Mesendoderm (in vitro differentiated cells): ENCODE measurements around the gene CREBBP.
"Not testable (repeated sequence)": the region's sequence is repeated elsewhere in the genome, so short reads cannot be mapped to it uniquely, and the experiment has no call there.

Experiments used
- DNase-seq: peaks from one replicate; pipeline ENCODE4 v3.0.0; 2013
- H2AK5ac ChIP-seq: 2 replicates; pipeline ENCODE4 v1.6.1; 2013; ENCODE audit warnings: low read length, inconsistent platforms
- H2BK120ac ChIP-seq: 2 replicates; pipeline ENCODE4 v1.6.1; 2013; ENCODE audit warnings: low read depth, mild to moderate bottlenecking, low read length, moderate library complexity, mixed read lengths
- H2BK15ac ChIP-seq: replicated peaks from 2 replicates; pipeline ENCODE4 v1.6.1; 2013; ENCODE audit warnings: low read depth, mild to moderate bottlenecking, moderate library complexity
- H2BK5ac ChIP-seq: 2 replicates; pipeline ENCODE4 v1.6.1; 2013; ENCODE audit warnings: low read length, inconsistent platforms
- H3K18ac ChIP-seq: 2 replicates; pipeline ENCODE4 v1.6.1; 2013; ENCODE audit warnings: mild to moderate bottlenecking, low read length, mixed read lengths
- H3K23ac ChIP-seq: one replicate; pipeline ENCODE4 v1.6.1; 2013; ENCODE audit warnings: low read length
- H3K27ac ChIP-seq: 2 replicates; pipeline ENCODE4 v1.5.1; 2013; ENCODE audit warnings: low read depth, mild to moderate bottlenecking, inconsistent platforms, low read length, moderate library complexity
- H3K27me3 ChIP-seq: 2 replicates; pipeline ENCODE4 v1.6.1; 2013; ENCODE audit warnings: low read length, control low read depth, mild to moderate bottlenecking, inconsistent platforms; ENCODE audit not compliant: insufficient read depth, poor library complexity
- H3K36me3 ChIP-seq: 2 replicates; pipeline ENCODE4 v1.6.1; 2013; ENCODE audit warnings: low read length, inconsistent platforms; ENCODE audit not compliant: control insufficient read depth, insufficient read depth
- H3K4ac ChIP-seq: one replicate; pipeline ENCODE4 v1.6.1; 2013; ENCODE audit warnings: low read depth, mild to moderate bottlenecking, low read length, moderate library complexity
- H3K4me1 ChIP-seq: 2 replicates; pipeline ENCODE4 v1.6.1; 2013; ENCODE audit warnings: low read depth, low read length, inconsistent platforms; ENCODE audit not compliant: control insufficient read depth
- H3K4me2 ChIP-seq: 2 replicates; pipeline ENCODE4 v1.6.1; 2013; ENCODE audit warnings: low read length
- H3K4me3 ChIP-seq: 2 replicates; pipeline ENCODE4 v1.5.1; 2013; ENCODE audit warnings: mild to moderate bottlenecking, low read length
- H3K56ac ChIP-seq: one replicate; pipeline ENCODE4 v1.6.1; 2013; ENCODE audit warnings: low read length
- H3K79me1 ChIP-seq: 2 replicates; pipeline ENCODE4 v1.6.1; 2013; ENCODE audit warnings: low read length, inconsistent platforms
- H3K79me2 ChIP-seq: 2 replicates; pipeline ENCODE4 v1.6.1; 2013; ENCODE audit warnings: mild to moderate bottlenecking, low read length; ENCODE audit not compliant: control insufficient read depth, insufficient read depth
- H3K9ac ChIP-seq: 2 replicates; pipeline ENCODE4 v1.6.1; 2013; ENCODE audit warnings: low read length, inconsistent platforms
- H4K5ac ChIP-seq: one replicate; pipeline ENCODE4 v1.6.1; 2013; ENCODE audit warnings: low read length
- H4K8ac ChIP-seq: one replicate; pipeline ENCODE4 v1.6.1; 2013; ENCODE audit warnings: low read depth, mild to moderate bottlenecking, control low read depth, low read length, moderate library complexity
- WGBS: extraction: QIAGEN DNeasy Blood & Tissue Kit; methylation state at CpG from one replicate; pipeline ENCODE4 v1.1.7; 2013; ENCODE audit warnings: low lambda C conversion rate, missing lambda C conversion rate; ENCODE audit not compliant: insufficient coverage; ENCODE audit errors: extremely low coverage; 5-methylcytosine and 5-hydroxymethylcytosine counted together

CREBBP gene

DNA sequence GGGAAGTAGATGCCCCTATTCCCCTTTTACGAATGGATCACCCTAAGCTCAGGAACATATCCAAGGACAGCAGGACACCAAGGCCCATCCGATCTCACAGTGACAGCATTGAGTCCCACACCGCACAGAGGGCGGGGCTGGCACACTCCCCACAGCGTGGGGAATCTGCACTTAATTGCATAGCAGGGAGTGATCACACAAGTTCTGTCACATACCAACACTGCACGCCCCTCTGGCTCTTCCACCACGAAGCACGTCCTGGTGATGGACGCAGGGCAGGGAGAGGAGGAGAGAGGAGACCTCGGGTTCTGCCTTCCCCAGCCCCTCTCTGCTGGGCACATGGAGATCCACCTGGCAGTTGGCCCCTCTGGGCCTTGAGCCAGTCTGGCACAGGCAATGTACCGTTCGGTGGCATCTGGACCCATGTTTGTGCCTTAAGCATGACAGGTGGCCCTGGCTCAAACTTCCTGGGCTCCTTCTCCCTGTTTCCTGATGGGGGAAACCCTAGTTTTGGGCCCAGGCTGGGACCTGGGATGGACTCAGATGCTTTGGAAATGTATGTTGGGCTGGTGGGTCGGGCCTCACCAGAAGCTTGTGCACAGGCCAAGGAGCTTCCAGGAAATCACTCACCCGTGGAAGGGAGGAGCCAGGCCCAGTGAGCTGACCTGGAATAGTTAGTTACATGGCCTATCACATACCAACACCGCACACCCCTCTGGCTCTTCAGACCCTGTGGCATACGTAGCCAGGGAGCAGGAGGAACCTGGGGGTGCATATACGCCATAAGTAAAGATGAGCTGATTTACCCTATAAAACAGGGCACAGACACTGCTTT, 35.1 kb upstream of the CREBBP start:
- H3K4me3 ChIP-seq, result no peak overlapping the region
- no peak overlapping the region for H3K18ac ChIP-seq
- H3K4me2 ChIP-seq, result no peak overlapping the region
- no peak overlapping the region for H4K5ac ChIP-seq
- H3K27me3 ChIP-seq, result no peaks in the 10 kb centered on the region
- H3K79me1 ChIP-seq, result no peaks in the 10 kb centered on the region
- H3K23ac ChIP-seq, result no peak overlapping the region
- no peak overlapping the region for H2BK15ac ChIP-seq
- no peak overlapping the region for H3K9ac ChIP-seq
- no peak overlapping the region for H3K4ac ChIP-seq
- no peak overlapping the region for H3K27ac ChIP-seq
- H4K8ac ChIP-seq, result no peak overlapping the region
- H3K36me3 ChIP-seq, result no peaks in the 10 kb centered on the region
- WGBS, result no CpG with 5 or more reads among the region's 17 CpGs
- no peaks in the 10 kb centered on the region for H3K4me1 ChIP-seq
- H2AK5ac ChIP-seq, result no peak overlapping the region
- H3K79me2 ChIP-seq, result no peaks in the 10 kb centered on the region
- no peak overlapping the region for H2BK120ac ChIP-seq
- no peak for DNase-seq
- no peak overlapping the region for H3K56ac ChIP-seq
- no peak overlapping the region for H2BK5ac ChIP-seq

- H4K8ac ChIP-seq, result no peak overlapping the region
- H3K9ac ChIP-seq, result no peak overlapping the region
- no peak overlapping the region for H3K4ac ChIP-seq
- H4K5ac ChIP-seq, result no peak overlapping the region
- no peaks in the 10 kb centered on the region for H3K79me1 ChIP-seq
- no peak overlapping the region for H3K4me2 ChIP-seq
- no peak overlapping the region for H2BK15ac ChIP-seq
- no peak overlapping the region for H3K27ac ChIP-seq
- H3K36me3 ChIP-seq, result no peaks in the 10 kb centered on the region
- H3K79me2 ChIP-seq, result no peaks in the 10 kb centered on the region
- no peak overlapping the region for H2AK5ac ChIP-seq
- whole genome bisulfite sequencing, result no CpG with 5 or more reads among the region's 6 CpGs
- no peak overlapping the region for H2BK5ac ChIP-seq
- no peaks in the 10 kb centered on the region for H3K27me3 ChIP-seq
- H2BK120ac ChIP-seq, result no peak overlapping the region
- no peak overlapping the region for H3K56ac ChIP-seq
- no peak overlapping the region for H3K4me3 ChIP-seq
- H3K4me1 ChIP-seq, result no peaks in the 10 kb centered on the region
- no peak overlapping the region for H3K18ac ChIP-seq
- no peak overlapping the region for H3K23ac ChIP-seq
- no peak for DNase-seq
Observed at GRCh38 chr16:3912897-3913296, 32.4 kb upstream of the CREBBP start.

GRCh38 chr16:3912373-3912772, 31.9 kb upstream of the CREBBP start:
- H2BK120ac ChIP-seq, result no peak overlapping the region
- no peaks in the 10 kb centered on the region for H3K79me2 ChIP-seq
- H3K4me3 ChIP-seq, result no peak overlapping the region
- H2BK5ac ChIP-seq, result no peak overlapping the region
- no peak overlapping the region for H3K23ac ChIP-seq
- no peak overlapping the region for H3K18ac ChIP-seq
- no peaks in the 10 kb centered on the region for H3K36me3 ChIP-seq
- H3K4me1 ChIP-seq, result no peaks in the 10 kb centered on the region
- WGBS, result no CpG with 5 or more reads among the region's 12 CpGs
- H3K4me2 ChIP-seq, result no peak overlapping the region
- no peaks in the 10 kb centered on the region for H3K79me1 ChIP-seq
- no peak overlapping the region for H3K4ac ChIP-seq
- H3K56ac ChIP-seq, result no peak overlapping the region
- no peak overlapping the region for H4K5ac ChIP-seq
- no peak overlapping the region for H3K9ac ChIP-seq
- DNase-seq, result no peak
- H3K27me3 ChIP-seq, result no peaks in the 10 kb centered on the region
- H2BK15ac ChIP-seq, result no peak overlapping the region
- H3K27ac ChIP-seq, result no peak overlapping the region
- no peak overlapping the region for H4K8ac ChIP-seq
- H2AK5ac ChIP-seq, result no peak overlapping the region

GRCh38 chr16:3911741-3912140, 31.2 kb upstream of the CREBBP start:
- not testable (repeated sequence) for H2BK120ac ChIP-seq, H3K9ac ChIP-seq, H2BK15ac ChIP-seq, H3K56ac ChIP-seq, H3K18ac ChIP-seq, H4K5ac ChIP-seq, H3K27me3 ChIP-seq, H3K4me3 ChIP-seq, H2AK5ac ChIP-seq, H3K23ac ChIP-seq, H2BK5ac ChIP-seq, DNase-seq, H4K8ac ChIP-seq, H3K27ac ChIP-seq, H3K36me3 ChIP-seq, H3K79me2 ChIP-seq, H3K4ac ChIP-seq, H3K4me2 ChIP-seq, H3K4me1 ChIP-seq, H3K79me1 ChIP-seq
- no CpG with 5 or more reads among the region's 6 CpGs for WGBS

GRCh38 chr16:3909791-3910583, 29.5 kb upstream of the CREBBP start:
- no peak overlapping the region for H3K23ac ChIP-seq
- no peaks in the 10 kb centered on the region for H3K79me1 ChIP-seq
- DNase-seq, result peak; percentile 13
- no CpG with 5 or more reads among the region's 18 CpGs for WGBS
- no peak overlapping the region for H4K8ac ChIP-seq
- H3K4me1 ChIP-seq, result no peaks in the 10 kb centered on the region
- H3K4me2 ChIP-seq, result no peak overlapping the region
- no peaks in the 10 kb centered on the region for H3K27me3 ChIP-seq
- no peaks in the 10 kb centered on the region for H3K36me3 ChIP-seq
- H2BK120ac ChIP-seq, result no peak overlapping the region
- no peak overlapping the region for H3K9ac ChIP-seq
- H3K4me3 ChIP-seq, result no peak overlapping the region
- H3K18ac ChIP-seq, result no peak overlapping the region
- H2BK5ac ChIP-seq, result no peak overlapping the region
- H3K79me2 ChIP-seq, result no peaks in the 10 kb centered on the region
- H3K56ac ChIP-seq, result no peak overlapping the region
- no peak overlapping the region for H3K27ac ChIP-seq
- H2BK15ac ChIP-seq, result no peak overlapping the region
- no peak overlapping the region for H2AK5ac ChIP-seq
- H4K5ac ChIP-seq, result no peak overlapping the region
- H3K4ac ChIP-seq, result no peak overlapping the region
